HL-60/S4 treated with phorbol 12-myristate 13-acetate at 8.2 ng/mL for 4 days and 3 days (cell line): ENCODE data around the gene PRAMEF13.
"Not testable (repeated sequence)": the region's sequence is repeated elsewhere in the genome, so short reads cannot be mapped to it uniquely, and the experiment has no call there.

ENCODE experiments used
- in situ Hi-C: fragments of 300-500 bp; cut with MboI; formaldehyde crosslinking; loops from 2 replicates; pipeline ENCODE4 v1.15.0; 2022; ENCODE audit warnings: low sequenced_read_pairs

The PRAMEF13 gene

DNA sequence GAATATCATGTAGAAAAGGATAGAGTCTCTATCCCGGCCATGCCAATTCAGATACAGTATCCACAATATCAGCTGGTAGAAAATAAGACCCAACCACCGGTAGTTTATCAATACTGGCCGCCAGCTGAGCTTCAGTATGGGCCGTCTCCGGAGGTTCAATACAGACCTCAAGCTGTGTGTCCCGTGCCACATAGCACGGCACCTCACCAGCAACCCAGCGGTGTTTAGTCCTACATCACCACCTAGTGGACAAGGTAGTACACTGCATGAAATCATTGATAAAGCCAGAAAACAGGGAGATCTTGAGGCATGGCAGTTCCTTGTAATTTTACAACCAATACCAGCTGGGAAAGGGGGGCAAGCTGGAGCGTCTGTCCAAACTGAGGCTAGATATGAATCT, 7.5 kb upstream of the PRAMEF13 start:
- in situ Hi-C loops = not testable (repeated sequence)

DNA sequence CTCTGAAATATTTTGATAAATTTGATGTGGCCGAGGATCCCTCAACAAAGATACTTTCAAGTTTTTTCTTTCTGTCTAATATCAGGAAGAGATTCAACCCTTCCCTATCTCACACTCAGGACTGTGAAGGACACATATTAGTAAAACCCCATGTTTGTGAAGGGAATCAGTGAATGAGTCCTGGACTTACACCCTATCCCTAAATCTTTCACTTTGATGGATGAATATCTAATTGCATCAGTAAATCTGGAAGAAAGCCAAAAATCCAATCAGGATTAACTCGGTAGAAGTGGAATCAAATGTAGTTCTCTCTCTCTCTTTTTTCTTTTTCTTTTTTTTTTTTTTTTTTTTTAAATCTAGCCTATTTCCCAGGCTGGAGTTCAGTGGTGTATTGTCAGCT, 29.7 kb downstream of the PRAMEF13 start, which contains the start of gene PRAMEF9:
Gene PRAMEF9, plus strand, starts transcription at position 301 of the 400 bp plus-strand sequence. CDS start 3,433 bp downstream, outside the sequence.
- in situ Hi-C loops = not testable (repeated sequence)

DNA sequence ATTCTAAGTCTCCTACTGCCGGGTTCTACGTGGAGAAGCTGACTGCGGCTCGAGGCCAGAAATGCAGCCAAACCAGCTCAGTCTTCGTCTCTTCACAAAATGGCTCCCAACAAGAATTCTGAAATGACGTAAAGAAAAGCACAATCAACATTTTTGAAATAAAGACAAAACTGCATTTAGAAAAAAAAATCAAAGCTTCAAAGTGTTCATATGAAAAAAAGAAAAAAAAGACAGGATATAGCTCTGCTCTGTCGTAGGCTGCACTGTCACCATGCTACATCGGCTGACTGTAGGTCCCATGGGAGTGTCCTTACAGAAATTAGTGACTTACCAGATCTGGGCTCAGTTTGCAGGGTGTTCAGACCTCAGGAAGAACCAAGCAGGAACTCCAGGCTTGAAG, 35.7 kb downstream of the PRAMEF13 start, which contains the start of gene HNRNPCL4:
Gene HNRNPCL4, minus strand, starts transcription at position 101 of the 400 bp plus-strand sequence. CDS start 164 bp downstream, outside the sequence.
- in situ Hi-C loops = not testable (repeated sequence)

DNA sequence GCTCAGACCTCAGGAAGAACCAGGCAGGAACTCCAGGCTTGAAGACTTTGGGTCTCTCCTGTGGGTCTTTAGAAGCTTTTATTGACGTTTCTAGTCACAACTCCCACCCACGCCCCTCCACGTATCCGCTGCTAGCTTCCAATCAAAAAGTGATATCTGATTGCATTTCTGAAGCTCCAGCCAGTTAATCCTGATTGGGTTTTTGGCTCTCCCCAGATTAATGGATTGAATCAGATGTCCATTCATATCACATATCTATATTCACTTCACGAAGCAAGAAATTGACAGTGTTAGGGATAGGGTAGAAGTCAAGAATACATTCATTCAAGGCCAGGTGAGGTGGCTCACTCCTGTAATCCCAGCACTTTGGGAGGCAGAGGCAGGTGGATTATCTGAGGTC, 45.3 kb downstream of the PRAMEF13 start, which contains the start of gene PRAMEF26:
Gene PRAMEF26, minus strand, starts transcription at position 101 of the 400 bp plus-strand sequence. CDS start 2,914 bp downstream, outside the sequence.
- in situ Hi-C loops = not testable (repeated sequence)
